HG02938 (cell line): ENCODE measurements around the gene P4HA2.

Experiments
- ATAC-seq: cut with Tn5 transposase; IDR thresholded peaks from one replicate; pipeline ENCODE4 v1.9.1; 2021; ENCODE audit warnings: mild to moderate bottlenecking, moderate library complexity; ENCODE audit not compliant: unreplicated experiment

P4HA2 gene

GRCh38 chr5:132253008-132253441 lies 25.4 kb upstream of the P4HA2 start:
- ATAC-seq, result no peak

- no peak for ATAC-seq
Observed at GRCh38 chr5:132251220-132251725, 23.6 kb upstream of the P4HA2 start.

GRCh38 chr5:132250547-132250946 lies 22.9 kb upstream of the P4HA2 start:
- no peak for ATAC-seq

- no peak for ATAC-seq
Observed at GRCh38 chr5:132246806-132247205, 19.2 kb upstream of the P4HA2 start.

GRCh38 chr5:132245593-132245992 lies 17.9 kb upstream of the P4HA2 start:
- ATAC-seq, result no peak

GRCh38 chr5:132243366-132243977 lies 15.8 kb upstream of the P4HA2 start:
- ATAC-seq, result no peak

- no peak for ATAC-seq
Observed at GRCh38 chr5:132239776-132240175, 12.1 kb upstream of the P4HA2 start.

GRCh38 chr5:132238901-132239500 lies 11.3 kb upstream of the P4HA2 start:
- ATAC-seq, result no peak

- peak; percentile 76 for ATAC-seq
Observed at GRCh38 chr5:132238169-132238744, 10.6 kb upstream of the P4HA2 start.

GRCh38 chr5:132237670-132238069 lies 10.0 kb upstream of the P4HA2 start:
- ATAC-seq, result no peak

- no peak for ATAC-seq
Observed at GRCh38 chr5:132237141-132237540, 9.5 kb upstream of the P4HA2 start.

GRCh38 chr5:132235340-132235739 lies 7.7 kb upstream of the P4HA2 start:
- ATAC-seq, result no peak

GRCh38 chr5:132234684-132235062 lies 7.0 kb upstream of the P4HA2 start:
- ATAC-seq, result no peak

GRCh38 chr5:132233811-132234683 lies 6.4 kb upstream of the P4HA2 start:
- no peak for ATAC-seq

GRCh38 chr5:132233081-132233480 lies 5.4 kb upstream of the P4HA2 start:
- no peak for ATAC-seq

GRCh38 chr5:132232465-132232864 lies 4.8 kb upstream of the P4HA2 start:
- ATAC-seq, result no peak

GRCh38 chr5:132230871-132231270 lies 3.2 kb upstream of the P4HA2 start:
- ATAC-seq, result no peak

- ATAC-seq, result no peak
Observed at GRCh38 chr5:132229236-132229635, 1.6 kb upstream of the P4HA2 start.

GRCh38 chr5:132228241-132229035 lies 785 bp upstream of the P4HA2 start:
- no peak for ATAC-seq

GRCh38 chr5:132227235-132227484 lies 493 bp downstream of the P4HA2 start:
- no peak for ATAC-seq
